GM12891 (cell line): ENCODE measurements around the gene PPFIA3.
"Not testable (repeated sequence)": the region's sequence is repeated elsewhere in the genome, so short reads cannot be mapped to it uniquely, and the experiment has no call there.

Experiments used
- DNase-seq: peaks from one replicate; pipeline ENCODE4 v3.0.0; 2011; ENCODE audit warnings: low spot score; ENCODE audit not compliant: insufficient read length
- FAIRE-seq: peaks from 2 replicates; lab custom pipeline; 2011; peaks lifted over from hg19 to GRCh38; lab: Jason Lieb, UNC
- PAX5 ChIP-seq: IDR thresholded peaks from 2 replicates; pipeline ENCODE4 v1.6.1; 2011; ENCODE audit warnings: low read length, moderate library complexity, mild to moderate bottlenecking; ENCODE audit not compliant: insufficient read depth, severe bottlenecking
- POLR2A ChIP-seq: IDR thresholded peaks from 2 replicates; pipeline ENCODE4 v1.6.1; 2011; ENCODE audit warnings: low read depth, low read length, control low read depth
- POLR2AphosphoS5 ChIP-seq: IDR thresholded peaks from 2 replicates; pipeline ENCODE4 v1.6.1; 2011; ENCODE audit warnings: low read depth, low read length, control low read depth
- POU2F2 ChIP-seq: IDR thresholded peaks from 2 replicates; pipeline ENCODE4 v1.6.1; 2011; ENCODE audit warnings: low read depth, mild to moderate bottlenecking, control low read depth, low read length, moderate library complexity
- SPI1 ChIP-seq: IDR thresholded peaks from 2 replicates; pipeline ENCODE4 v1.6.1; 2011; ENCODE audit warnings: low read depth, low read length, control low read depth
- TAF1 ChIP-seq: IDR thresholded peaks from 2 replicates; pipeline ENCODE4 v1.6.1; 2011; ENCODE audit warnings: low read depth, low read length, control low read depth

Gene PPFIA3

DNA sequence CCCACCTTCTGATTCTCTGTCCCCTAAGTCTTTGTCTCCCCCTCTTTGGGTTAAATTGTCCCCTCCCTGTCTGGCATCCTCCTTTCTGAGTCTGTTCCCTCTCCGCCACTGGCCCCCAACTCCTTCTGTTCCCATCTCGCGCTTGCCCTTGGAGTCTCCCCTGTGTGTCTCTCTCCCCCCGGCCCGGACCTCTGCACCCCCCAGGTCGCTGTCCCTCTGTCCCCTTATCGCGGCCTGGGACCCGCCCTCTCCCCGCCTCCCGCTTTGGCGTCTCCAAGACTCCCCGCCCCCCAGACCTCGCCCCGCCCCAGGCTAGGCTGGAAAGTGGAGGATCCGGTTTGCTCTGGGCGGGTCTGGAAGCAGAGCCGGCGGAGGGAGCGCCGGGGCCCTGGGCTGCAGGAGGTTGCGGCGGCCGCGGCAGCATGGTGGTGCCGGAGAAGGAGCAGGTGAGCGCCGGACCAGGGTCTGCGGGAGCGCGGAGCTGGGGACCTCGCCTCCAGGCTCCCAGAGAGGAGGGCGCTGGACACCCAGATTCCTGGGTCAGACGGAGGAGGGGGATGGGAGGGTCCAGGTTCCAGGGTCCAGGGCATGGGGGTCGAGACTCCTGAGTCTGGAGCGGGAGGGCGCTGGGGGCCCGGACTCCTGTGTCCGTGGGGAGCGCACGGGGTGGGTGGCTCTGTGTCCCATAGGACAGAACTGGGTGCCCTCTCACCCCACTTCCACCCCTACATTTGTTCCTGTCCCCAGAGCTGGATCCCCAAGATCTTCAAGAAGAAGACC, 38.3 kb downstream of the PPFIA3 start, which contains the start of gene TRPM4:
TRPM4 (plus strand) TSS at position 348 of the 780 bp plus-strand sequence; CDS start at position 423, 75 bp downstream.
- FAIRE-seq (no peak), DNase-seq (no peak)
- TF ChIP-seq PAX5 (no peak), TAF1 (no peak), POU2F2 (no peak)

DNA sequence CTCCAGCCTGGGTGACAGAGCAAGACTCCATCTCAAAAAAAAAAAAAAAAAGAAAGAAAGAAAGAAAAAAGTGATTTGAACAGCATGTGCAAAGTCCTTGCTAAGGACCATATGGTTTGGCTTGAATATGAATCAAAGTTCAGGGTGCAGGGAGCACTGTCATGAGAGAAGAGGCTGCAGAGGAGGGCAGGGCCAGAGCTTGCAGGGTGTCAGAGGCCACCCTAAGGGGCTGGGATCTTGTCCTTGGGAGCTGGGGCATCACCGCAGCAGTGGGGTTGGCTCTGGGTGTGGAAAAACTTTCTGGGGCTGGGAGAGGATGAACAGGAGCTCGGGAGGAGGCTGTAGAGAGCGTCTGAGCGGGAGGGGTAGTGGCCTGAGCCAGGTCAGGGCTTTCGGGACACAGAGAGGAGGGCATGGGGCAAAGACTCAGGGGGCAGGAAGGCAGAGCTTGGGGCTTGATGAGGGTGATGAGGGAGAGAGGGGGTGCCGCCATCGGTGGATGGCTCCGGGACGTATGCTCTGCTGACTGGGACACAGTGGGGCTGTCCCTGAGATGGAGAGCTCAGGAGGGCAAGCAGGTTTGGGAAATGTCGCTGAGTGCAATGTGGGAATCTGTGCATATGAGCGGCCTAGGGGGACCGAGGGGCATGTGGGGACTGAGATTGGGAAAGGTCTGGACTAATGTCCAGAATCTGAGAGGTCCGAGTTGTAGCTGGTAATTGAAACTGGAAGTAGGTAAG, 41.3 kb downstream of the PPFIA3 start:
- FAIRE-seq (no peak), DNase-seq (no peak)
- no peak for TF ChIP-seq POU2F2
- TF ChIP-seq PAX5, result no peak
- no peak for TF ChIP-seq POLR2A
- TF ChIP-seq POLR2AphosphoS5, result no peak
- no peak for TF ChIP-seq SPI1
- TF ChIP-seq TAF1, result no peak

GRCh38 chr19:49161987-49162386, 42.6 kb downstream of the PPFIA3 start:
- FAIRE-seq (no peak), DNase-seq (no peak)

GRCh38 chr19:49165111-49165750, 45.9 kb downstream of the PPFIA3 start:
- FAIRE-seq, result no peak
- DNase-seq, result no peak
- TF ChIP-seq POU2F2 (no peak), PAX5 (no peak), SPI1 (no peak), POLR2AphosphoS5 (no peak), TAF1 (no peak), POLR2A (no peak)

More at GRCh38 chr19:49161987-49162386, 42.6 kb downstream of the PPFIA3 start:
- TF ChIP-seq POLR2AphosphoS5 (no peak), SPI1 (no peak), POU2F2 (no peak), TAF1 (no peak), POLR2A (no peak), PAX5 (no peak)

DNA sequence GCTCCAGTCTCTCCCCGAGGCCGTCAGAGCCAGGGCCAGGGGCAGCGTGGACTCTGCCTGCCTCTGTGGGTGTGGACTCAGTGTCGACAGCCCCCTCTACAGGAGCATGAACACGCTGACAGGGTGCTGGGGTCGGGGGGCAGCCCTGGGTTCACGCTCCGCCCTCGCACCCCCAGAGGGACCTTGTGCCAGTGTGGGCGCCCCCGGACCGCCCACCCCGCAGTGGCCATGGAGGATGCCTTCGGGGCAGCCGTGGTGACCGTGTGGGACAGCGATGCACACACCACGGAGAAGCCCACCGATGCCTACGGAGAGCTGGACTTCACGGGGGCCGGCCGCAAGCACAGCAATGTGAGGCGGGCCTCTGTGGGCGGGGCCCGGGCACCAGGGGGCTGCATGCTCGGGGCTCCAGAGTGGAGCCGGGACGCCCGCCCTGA, 46.5 kb downstream of the PPFIA3 start:
- no peak for FAIRE-seq

DNA sequence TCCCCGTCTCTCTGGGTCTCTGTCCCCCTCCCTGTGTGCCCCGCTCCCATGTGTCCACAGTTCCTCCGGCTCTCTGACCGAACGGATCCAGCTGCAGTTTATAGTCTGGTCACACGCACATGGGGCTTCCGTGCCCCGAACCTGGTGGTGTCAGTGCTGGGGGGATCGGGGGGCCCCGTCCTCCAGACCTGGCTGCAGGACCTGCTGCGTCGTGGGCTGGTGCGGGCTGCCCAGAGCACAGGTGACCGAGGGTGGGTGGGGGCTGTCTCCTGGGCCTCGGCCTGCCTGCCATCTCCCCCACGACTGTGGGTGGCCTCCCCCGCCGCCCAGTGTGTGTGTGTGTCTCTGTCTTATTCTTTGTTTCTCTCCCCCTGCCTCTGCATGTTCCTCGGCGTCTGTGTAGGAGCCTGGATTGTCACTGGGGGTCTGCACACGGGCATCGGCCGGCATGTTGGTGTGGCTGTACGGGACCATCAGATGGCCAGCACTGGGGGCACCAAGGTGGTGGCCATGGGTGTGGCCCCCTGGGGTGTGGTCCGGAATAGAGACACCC, 48.6 kb downstream of the PPFIA3 start:
- TF ChIP-seq PAX5, result no peak
- TF ChIP-seq POU2F2, result no peak
- no peak for TF ChIP-seq POLR2A
- no peak for TF ChIP-seq SPI1
- TF ChIP-seq TAF1, result no peak
- no peak for TF ChIP-seq POLR2AphosphoS5
- DNase-seq (no peak), FAIRE-seq (no peak)

More for the DNA sequence above, 46.5 kb downstream of the PPFIA3 start:
- no peak for DNase-seq
- TF ChIP-seq POLR2A, result no peak
- no peak for TF ChIP-seq TAF1
- no peak for TF ChIP-seq POU2F2
- TF ChIP-seq SPI1, result no peak
- no peak for TF ChIP-seq POLR2AphosphoS5
- no peak for TF ChIP-seq PAX5

GRCh38 chr19:49168421-49168820, 49.1 kb downstream of the PPFIA3 start:
- no peak for TF ChIP-seq TAF1
- FAIRE-seq, result no peak
- no peak for DNase-seq

DNA sequence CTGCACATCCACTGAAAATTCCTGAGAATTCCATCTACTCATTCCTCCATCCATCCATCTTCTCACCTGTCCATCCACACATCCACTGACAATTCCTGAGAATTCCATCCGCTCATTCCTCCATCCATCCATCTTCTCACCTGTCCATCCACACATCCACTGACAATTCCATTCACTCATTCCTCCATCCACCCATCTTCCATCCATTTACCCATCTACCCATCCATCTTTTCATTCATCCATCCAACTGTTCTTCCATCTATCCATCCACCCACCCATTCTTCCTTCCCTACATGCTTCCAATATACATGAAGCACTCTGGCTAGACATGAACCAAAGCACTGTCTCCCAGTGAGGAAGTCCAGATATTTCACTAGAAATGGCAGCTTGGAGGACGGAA, 53.9 kb downstream of the PPFIA3 start:
- TF ChIP-seq TAF1 (no peak), POU2F2 (no peak), PAX5 (no peak), POLR2AphosphoS5 (no peak)
- DNase-seq (no peak), FAIRE-seq (no peak)

DNA sequence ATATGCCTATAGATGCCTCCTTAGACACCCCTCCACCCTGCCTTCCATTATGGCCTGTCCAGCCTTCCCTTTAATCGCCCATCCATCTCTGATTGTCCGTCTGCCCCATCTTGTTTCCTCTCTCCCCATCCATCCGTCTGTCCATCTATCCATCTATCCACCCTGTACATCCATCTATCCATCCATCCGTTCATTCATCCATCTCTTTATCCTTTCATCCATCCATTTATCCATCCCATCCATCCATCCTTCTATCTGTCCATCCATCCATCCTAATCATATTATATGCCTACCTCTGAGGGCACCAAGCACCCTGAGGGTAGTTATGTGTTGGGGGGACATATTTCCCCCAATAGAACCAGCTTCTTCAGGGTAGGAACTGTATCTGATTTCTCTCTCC, 61.3 kb downstream of the PPFIA3 start:
- no peak for FAIRE-seq
- DNase-seq, result no peak

GRCh38 chr19:49182010-49182847, 62.9 kb downstream of the PPFIA3 start:
- DNase-seq, FAIRE-seq: not testable (repeated sequence)

More for the DNA sequence above, 61.3 kb downstream of the PPFIA3 start:
- TF ChIP-seq PAX5 (no peak), TAF1 (no peak), POLR2A (no peak), SPI1 (no peak), POU2F2 (no peak), POLR2AphosphoS5 (no peak)
